Esophagus muscularis mucosa (tissue), 4 donors: ENCODE results near the gene ZNF419. TPM values are rescaled to one million over a fixed set of nuclear protein-coding genes. Genes with fewer than 3 reads are reported as not detected.
"Not testable (repeated sequence)": the region's sequence is repeated elsewhere in the genome, so short reads cannot be mapped to it uniquely, and the experiment has no call there.

Experiments used
- DNase-seq: peaks from one replicate; pipeline ENCODE4 v3.0.0-alpha.2; 2017; ENCODE audit errors: extremely low spot score
- H3K27ac ChIP-seq, 4 donors: fragments of 200-600 bp; sonication (generic); replicated peaks in 1 of 4; 1 replicate in 3 of 4; 2 replicates in 1 of 4; pipeline ENCODE4 v1.5.1; 2016 to 2019; ENCODE audit warnings: mild to moderate bottlenecking in 1 of 4
- H3K27me3 ChIP-seq, 4 donors: fragments of 200-600 bp; sonication (generic); one replicate each; pipeline versions ENCODE4 v1.5.1 to v1.6.0; 2016 to 2019
- H3K36me3 ChIP-seq, 4 donors: fragments of 200-600 bp; sonication (generic); one replicate each; pipeline ENCODE4 v1.5.1; 2016 to 2019
- H3K4me1 ChIP-seq, 4 donors: fragments of 200-600 bp; sonication (generic); one replicate each; pipeline ENCODE4 v1.5.1; 2016 to 2019
- H3K4me3 ChIP-seq, 4 donors: fragments of 200-600 bp; sonication (generic); 1 replicate in 2 of 4; 2 replicates in 2 of 4; pipeline ENCODE4 v1.5.1; 2016 to 2019; ENCODE audit warnings: mild to moderate bottlenecking in 4 of 4, moderate library complexity in 1 of 4
- H3K9me3 ChIP-seq, 4 donors: fragments of 200-600 bp; sonication (generic); 1 replicate in 3 of 4; 2 replicates in 1 of 4; pipeline ENCODE4 v1.5.1; 2016 to 2019
- CTCF ChIP-seq, 3 experiments: fragments of 200-600 bp in 2 of 3; fragments of 450-650 bp in 1 of 3; sonication (generic) in 2 of 3; IDR thresholded peaks; one replicate each; pipeline ENCODE4 v1.5.1; 2017 to 2019; ENCODE audit warnings: antibody characterized with exemption in 3 of 3, mild to moderate bottlenecking in 2 of 3, moderate library complexity in 1 of 3
- EP300 ChIP-seq: sonication (generic); formaldehyde crosslinking; IDR thresholded peaks from one replicate; pipeline ENCODE4 v1.6.1; 2017; ENCODE audit warnings: antibody characterized with exemption
- POLR2A ChIP-seq: fragments of 450-650 bp; IDR thresholded peaks from one replicate; pipeline ENCODE4 v1.6.1; 2017; ENCODE audit warnings: antibody characterized with exemption, moderate library complexity, mild to moderate bottlenecking, low read depth
- POLR2AphosphoS5 ChIP-seq, 2 donors: sonication (generic); formaldehyde crosslinking; IDR thresholded peaks; one replicate each; pipeline ENCODE4 v1.6.1; 2017; ENCODE audit warnings: antibody characterized with exemption in 2 of 2
- WGBS: methylation state at CpG from one replicate; pipeline ENCODE4 v1.1.5; 2018; 5-methylcytosine and 5-hydroxymethylcytosine counted together
- intact Hi-C: fragments of 100-400 bp; cut with DNase I; formaldehyde crosslinking; loops from one replicate; pipeline ENCODE4 v1.15.1; 2023
- total RNA-seq, 4 donors: library from RNA; depleted of rRNA; stranded (reverse); fragments of >200 nt; gene quantifications; one replicate each; pipeline versions ENCODE4 v1.1.0 to v1.2.1, GENCODE V29; 2016

Gene ZNF419
- total RNA-seq, 4 donors from 2014 or later = 9.3 to 17.8 (median 12.4) TPM

DNA sequence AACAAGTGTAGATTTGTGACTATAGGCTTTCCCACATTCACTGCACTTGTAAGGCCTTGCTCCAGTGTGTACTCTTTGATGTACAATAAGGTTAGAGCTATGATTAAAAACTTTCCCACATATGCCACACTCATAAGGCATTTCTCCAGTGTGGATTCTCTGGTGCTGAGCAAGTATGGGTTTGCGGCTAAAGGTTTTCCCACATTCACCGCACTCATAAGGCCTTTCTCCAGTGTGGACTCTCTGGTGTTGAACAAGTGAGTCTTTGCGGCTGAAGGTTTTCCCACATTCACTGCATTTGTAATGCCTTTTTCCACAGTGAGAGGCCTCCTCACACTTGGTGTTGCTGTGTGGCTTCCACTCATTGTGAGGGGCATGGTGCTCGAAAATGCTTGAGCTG lies 13.9 kb upstream of the ZNF419 start:
- TF ChIP-seq CTCF (IDR thresholded peaks at IDR 0.05) (no peak), EP300 (no peak), POLR2AphosphoS5 (IDR thresholded peaks at IDR 0.05) (no peak), POLR2A (no peak)
- Histone ChIP-seq H3K27me3 (no peaks in the 10 kb centered on the region), H3K9me3 (peaks cover 24 to 80% (median 79%) of the 10 kb centered on the region in 4 donors), H3K4me1 (peaks cover 5 to 13% (median 8%) of the 10 kb centered on the region in 4 donors), H3K27ac (no peak overlapping the region), H3K36me3 (peaks cover 36 to 56% (median 48%) of the 10 kb centered on the region in 4 donors), H3K4me3 (no peak overlapping the region)
- no peak for DNase-seq
- intact Hi-C loops = no loop called here
- WGBS = 95% methylated on average over 4 of the region's 4 CpGs

GRCh38 chr19:57477191-57478008 lies 10.2 kb upstream of the ZNF419 start, which contains the start of gene ZNF772:
Gene ZNF772, minus strand, starts transcription at chr19:57477566. Its CDS starts 257 bp downstream, at chr19:57477309.
- 9% methylated on average over 21 of the region's 38 CpGs for WGBS
- H3K27ac ChIP-seq = peak within 1 kb of the TSS; percentile 70 to 80 (median 77)
- TF ChIP-seq POLR2A (no peak), POLR2AphosphoS5 (IDR thresholded peaks at IDR 0.05) (peak; percentile 62 to 82), EP300 (no peak), CTCF (IDR thresholded peaks at IDR 0.05) (peak; percentile 10 to 55 (median 32))
- H3K4me3 ChIP-seq = peak within 1 kb of the TSS; percentile 57 to 72 (median 62)
- peaks cover 5 to 13% (median 8%) of the 10 kb centered on the region in 4 donors for H3K4me1 ChIP-seq
- intact Hi-C loops = no loop called here
- peak; percentile 97 for DNase-seq
- H3K9me3 ChIP-seq = peaks cover 9 to 45% (median 42%) of the 10 kb centered on the region in 4 donors
- H3K27me3 ChIP-seq = no peaks in the 10 kb centered on the region
- H3K36me3 ChIP-seq = peaks cover 33 to 39% (median 37%) of the 10 kb centered on the region in 4 donors

DNA sequence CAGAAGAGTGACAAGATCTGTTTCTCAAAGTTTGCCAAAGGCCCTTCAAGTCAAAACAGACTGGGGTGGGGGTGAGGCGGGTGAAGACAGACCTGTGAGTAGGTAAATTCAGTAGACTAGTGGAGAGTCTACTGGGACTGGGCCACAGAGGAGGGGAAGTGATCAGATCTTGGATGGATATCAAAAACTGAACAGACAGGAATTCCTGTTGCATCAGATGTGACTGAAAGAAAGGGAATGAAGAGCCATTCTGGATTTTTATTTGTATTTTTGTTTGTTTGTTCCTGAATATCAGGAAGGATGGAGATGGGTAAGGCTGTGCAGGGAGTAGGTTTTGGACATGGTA lies 722 bp downstream of the ZNF419 start:
- Histone ChIP-seq H3K4me1 (peaks cover 7 to 11% (median 8%) of the 10 kb centered on the region in 4 donors), H3K4me3 (peak overlapping the region in 3 of 4 donors; percentile 91 to 98 (median 97)), H3K36me3 (peaks cover 25 to 32% (median 28%) of the 10 kb centered on the region in 4 donors)
- intact Hi-C loops, H3K9me3 ChIP-seq, H3K27me3 ChIP-seq, H3K27ac ChIP-seq, DNase-seq: not testable (repeated sequence)
- WGBS = no CpG with 5 or more reads among the region's 1 CpG

GRCh38 chr19:57499332-57499679 lies 11.8 kb downstream of the ZNF419 start:
- H3K9me3 ChIP-seq = peaks cover 0 to 22% (median 10%) of the 10 kb centered on the region in 4 donors
- peaks cover 7 to 15% (median 11%) of the 10 kb centered on the region in 4 donors for H3K4me1 ChIP-seq
- H3K4me3 ChIP-seq = peak overlapping the region; percentile 76 to 89 (median 81)
- DNase-seq, intact Hi-C loops, H3K27me3 ChIP-seq: not testable (repeated sequence)
- H3K27ac ChIP-seq = peak overlapping the region in 1 of 4 donors; percentile 91
- peaks cover 6 to 29% (median 14%) of the 10 kb centered on the region in 4 donors for H3K36me3 ChIP-seq

DNA sequence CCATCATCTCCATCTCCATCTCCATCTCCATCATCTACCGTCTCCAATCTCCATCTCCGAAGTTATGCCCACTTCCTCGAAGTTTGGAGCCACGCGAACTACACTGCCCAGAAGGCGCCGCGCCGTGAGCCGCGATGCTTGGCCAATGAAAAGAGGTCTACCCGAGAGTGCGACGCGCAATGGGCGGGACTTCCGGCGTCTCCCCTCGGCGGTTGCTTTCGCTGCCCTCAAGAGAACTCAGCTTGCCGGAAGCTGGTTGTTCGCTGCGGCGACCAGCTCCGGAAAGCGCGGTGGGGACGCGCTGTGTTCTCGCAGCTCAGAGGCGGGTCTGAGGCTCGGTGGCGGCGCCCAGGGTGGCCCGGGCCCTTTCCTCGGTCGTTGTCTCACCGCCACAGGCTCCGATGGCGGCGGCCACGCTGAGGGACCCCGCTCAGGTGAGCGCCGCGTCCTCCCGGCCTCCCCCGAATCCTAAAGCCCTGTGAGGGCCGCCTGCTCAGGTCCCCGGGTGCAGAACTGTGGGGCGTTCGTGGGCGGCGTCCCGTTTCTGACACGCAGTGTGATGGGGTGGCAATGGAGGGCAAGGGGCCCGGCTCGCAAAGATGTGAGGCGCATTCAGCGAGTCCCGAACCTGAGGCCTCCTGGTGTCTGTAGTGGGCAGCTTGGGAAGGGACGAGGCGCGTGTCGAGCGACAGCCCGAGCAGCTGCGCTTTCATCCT lies 12.3 kb downstream of the ZNF419 start, which contains the start of gene ZNF773:
Gene ZNF773, plus strand, starts transcription at position 259 of the 716 bp plus-strand sequence. Its CDS starts 143 bp downstream, at position 402.
- Histone ChIP-seq H3K4me3 (peak within 1 kb of the TSS; percentile 76 to 89 (median 81)), H3K9me3 (peaks cover 0 to 23% (median 8%) of the 10 kb centered on the region in 4 donors), H3K36me3 (peaks cover 8 to 31% (median 17%) of the 10 kb centered on the region in 4 donors), H3K27ac (peak within 1 kb of the TSS; percentile 82 to 91 (median 88)), H3K4me1 (peaks cover 7 to 15% (median 11%) of the 10 kb centered on the region in 4 donors)
- WGBS = 2% methylated on average over 30 of the region's 69 CpGs
- peak; percentile 98 for DNase-seq
- intact Hi-C loops, H3K27me3 ChIP-seq: not testable (repeated sequence)
- TF ChIP-seq POLR2A = peak; percentile 55
- peak; percentile 92 for TF ChIP-seq POLR2AphosphoS5 (IDR thresholded peaks at IDR 0.05)
- peak in 1 of 3 experiments; percentile 12 for TF ChIP-seq CTCF (IDR thresholded peaks at IDR 0.05)

GRCh38 chr19:57500400-57500799 lies 12.8 kb downstream of the ZNF419 start:
- H3K27me3 ChIP-seq, intact Hi-C loops, H3K27ac ChIP-seq, DNase-seq: not testable (repeated sequence)
- Histone ChIP-seq H3K4me3 (peak overlapping the region; percentile 76 to 89 (median 81)), H3K4me1 (peaks cover 7 to 15% (median 11%) of the 10 kb centered on the region in 4 donors), H3K36me3 (peaks cover 11 to 37% (median 23%) of the 10 kb centered on the region in 4 donors), H3K9me3 (peaks cover 0 to 23% (median 8%) of the 10 kb centered on the region in 4 donors)
- 6% methylated on average over 2 of the region's 4 CpGs for WGBS
